HG02678 (cell line): ENCODE results near the gene TUSC2.

ENCODE experiments used
- ATAC-seq: cut with Tn5 transposase; IDR thresholded peaks from one replicate; pipeline ENCODE4 v1.9.1; 2021; ENCODE audit warnings: mild to moderate bottlenecking, moderate library complexity; ENCODE audit not compliant: unreplicated experiment

Gene TUSC2

DNA sequence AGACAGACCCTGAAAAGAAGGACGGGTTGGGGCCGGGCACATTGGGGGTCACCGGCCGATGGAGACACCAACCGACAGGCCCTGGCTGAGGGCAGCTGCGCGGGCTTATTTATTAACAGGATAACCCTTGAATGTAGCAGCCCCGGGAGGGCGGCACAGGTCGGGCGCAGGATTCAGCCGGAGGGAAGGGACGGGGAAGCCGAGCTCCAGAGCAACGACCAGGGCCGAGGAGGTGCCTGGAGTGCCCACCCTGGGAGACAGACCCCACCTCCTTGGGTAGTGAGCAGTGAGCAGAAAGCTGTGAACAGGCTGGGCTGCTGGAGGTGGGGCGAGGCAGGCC lies 51.3 kb downstream of the TUSC2 start:
- no peak for ATAC-seq

DNA sequence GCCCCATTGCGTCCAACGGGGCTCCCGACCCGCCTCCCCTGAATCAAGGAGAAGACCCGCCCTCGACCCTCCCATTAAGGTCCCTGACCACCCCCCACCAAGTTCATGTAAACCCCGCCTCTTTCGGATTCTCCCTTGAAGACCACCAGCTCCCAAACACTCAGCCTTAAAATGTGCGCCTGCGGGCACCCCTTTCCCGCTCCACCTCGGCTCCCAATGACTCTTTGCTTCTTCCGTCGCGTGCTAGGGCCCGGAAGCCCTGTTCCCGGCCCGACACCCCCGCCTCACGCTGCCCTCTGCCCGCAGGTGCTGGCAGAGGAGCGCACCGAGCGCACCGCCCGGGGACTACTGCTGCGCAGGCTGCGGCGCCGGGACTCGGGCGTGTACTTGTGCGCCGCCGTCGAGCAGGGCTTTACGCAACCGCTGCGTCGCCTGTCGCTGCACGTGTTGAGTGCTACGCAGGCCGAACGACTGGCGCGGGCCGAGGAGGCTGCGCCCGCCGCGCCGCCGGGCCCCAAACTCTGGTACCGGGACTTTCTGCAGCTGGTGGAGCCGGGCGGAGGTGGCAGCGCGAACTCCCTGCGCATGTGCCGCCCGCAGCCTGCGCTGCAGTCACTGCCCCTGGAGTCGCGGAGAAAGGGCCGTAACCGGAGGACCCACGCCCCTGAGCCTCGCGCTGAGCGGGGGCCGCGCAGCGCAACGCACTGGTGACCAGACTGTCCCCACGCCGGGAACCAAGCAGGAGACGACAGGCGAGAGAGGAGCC lies 51.8 kb downstream of the TUSC2 start:
- ATAC-seq, result no peak

DNA sequence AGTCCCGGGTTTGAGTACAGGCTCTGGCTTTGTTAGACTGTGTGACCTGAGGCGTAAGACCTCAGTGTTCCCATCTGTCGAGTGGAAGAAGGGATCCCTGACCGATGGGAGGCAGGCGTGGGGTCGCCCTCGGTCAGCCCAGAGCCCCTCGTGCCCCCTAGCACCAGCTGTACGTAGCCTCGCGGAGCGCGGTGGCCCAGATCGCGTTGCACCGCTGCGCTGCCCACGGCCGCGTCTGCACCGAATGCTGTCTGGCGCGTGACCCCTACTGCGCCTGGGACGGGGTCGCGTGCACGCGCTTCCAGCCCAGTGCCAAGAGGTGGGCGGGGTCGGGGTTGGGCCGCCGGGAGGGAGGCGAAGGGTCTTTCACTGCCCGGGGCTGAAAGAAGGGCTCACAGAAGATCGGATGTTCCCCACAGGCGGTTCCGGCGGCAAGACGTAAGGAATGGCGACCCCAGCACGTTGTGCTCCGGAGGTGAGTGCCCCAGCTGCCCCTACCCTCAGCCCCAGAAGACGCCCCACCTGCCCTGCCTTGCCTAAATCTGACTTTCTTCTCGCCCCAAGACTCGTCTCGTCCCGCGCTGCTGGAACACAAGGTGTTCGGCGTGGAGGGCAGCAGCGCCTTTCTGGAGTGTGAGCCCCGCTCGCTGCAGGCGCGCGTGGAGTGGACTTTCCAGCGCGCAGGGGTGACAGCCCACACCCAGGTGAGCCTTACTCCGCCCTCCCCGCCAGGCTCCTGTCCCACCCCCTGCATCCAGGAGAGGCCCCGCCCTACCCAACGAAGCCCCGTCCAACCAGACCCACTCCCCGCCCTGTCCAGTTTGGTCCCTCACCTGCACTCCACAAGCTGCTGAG lies 52.7 kb downstream of the TUSC2 start:
- ATAC-seq, result no peak
